ENCODE results near the gene SLC22A17.

Gene SLC22A17

DNA sequence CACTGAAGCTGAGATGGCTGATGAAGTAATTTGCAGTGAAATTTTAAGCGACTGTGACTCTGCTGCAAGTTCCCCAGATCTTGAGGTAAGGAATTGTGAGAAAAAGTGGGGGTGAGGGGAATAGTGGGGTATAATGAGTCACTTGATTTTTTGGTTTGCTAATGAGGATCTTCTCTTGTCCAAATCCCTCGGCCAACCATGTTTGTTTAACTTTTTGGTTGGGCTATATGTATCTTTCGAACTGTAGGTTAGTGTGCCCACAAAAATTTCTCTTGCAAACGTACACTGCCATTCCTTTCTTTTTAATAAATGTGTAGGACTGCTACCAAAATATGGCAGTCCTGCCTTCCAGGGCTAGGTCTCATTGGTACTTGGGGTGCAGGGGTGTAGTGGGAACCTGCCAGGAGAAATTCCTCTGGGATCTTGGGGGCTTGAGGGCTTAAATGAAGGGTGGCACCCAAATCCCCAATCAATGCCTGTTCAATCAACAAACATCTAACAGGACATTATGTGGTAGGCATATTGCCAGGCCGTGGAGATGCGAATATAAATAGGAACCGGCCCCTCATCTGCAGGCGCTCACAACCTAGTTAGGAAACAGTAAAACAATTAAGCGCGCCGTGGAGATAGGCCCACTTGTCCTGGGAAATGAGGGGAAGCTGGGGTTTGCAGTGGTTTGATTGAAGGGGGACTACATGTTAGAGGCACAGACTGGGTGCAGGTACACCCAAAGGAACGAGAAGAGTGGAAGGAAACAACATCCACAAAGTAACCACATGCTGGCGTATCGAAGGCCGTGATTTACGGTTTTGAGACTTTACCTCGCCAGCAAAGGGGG lies 32.7 kb downstream of the SLC22A17 start:
- peak overlapping the region; percentile 66 for H3K4me3 ChIP-seq (ENCODE audit: low read depth, low read length)
- H3K9me3 ChIP-seq (ENCODE audit: control insufficient read depth, insufficient read depth, low read depth, low read length) = no peaks in the 10 kb centered on the region
- H3K9ac ChIP-seq (ENCODE audit: low read length) = peak overlapping the region; percentile 66
- H3K36me3 ChIP-seq (ENCODE audit: control insufficient read depth, insufficient read depth, low read length) = peaks cover 31% of the 10 kb centered on the region
- peaks cover 13% of the 10 kb centered on the region; the same call in 1 of the 2 replicates for H3K4me1 ChIP-seq (ENCODE audit: control insufficient read depth, insufficient read depth, low read length)
- H3K27ac ChIP-seq (ENCODE audit: low read depth, low read length) = peak overlapping the region; percentile 56; the same call in 1 of the 2 replicates
- no peaks in the 10 kb centered on the region for H3K27me3 ChIP-seq (ENCODE audit: control insufficient read depth, insufficient read depth, low read length)

GRCh38 chr14:23316300-23316699 lies 36.4 kb downstream of the SLC22A17 start:
- H3K9me3 ChIP-seq (ENCODE audit: control insufficient read depth, insufficient read depth, low read depth, low read length) = no peaks in the 10 kb centered on the region
- no peak overlapping the region for H3K9ac ChIP-seq (ENCODE audit: low read length)
- H3K4me3 ChIP-seq (ENCODE audit: low read depth, low read length) = no peak overlapping the region
- no peaks in the 10 kb centered on the region; the same call in 1 of the 2 replicates for H3K36me3 ChIP-seq (ENCODE audit: control insufficient read depth, insufficient read depth, low read length)
- no peak overlapping the region for H3K27ac ChIP-seq (ENCODE audit: low read depth, low read length)
- H3K27me3 ChIP-seq (ENCODE audit: control insufficient read depth, insufficient read depth, low read length) = no peaks in the 10 kb centered on the region
- peaks cover 9% of the 10 kb centered on the region; the same call in 1 of the 2 replicates for H3K4me1 ChIP-seq (ENCODE audit: control insufficient read depth, insufficient read depth, low read length)

- H3K27ac ChIP-seq (ENCODE audit: low read depth, low read length) = no peak overlapping the region
- H3K27me3 ChIP-seq (ENCODE audit: control insufficient read depth, insufficient read depth, low read length) = no peaks in the 10 kb centered on the region
- H3K36me3 ChIP-seq (ENCODE audit: control insufficient read depth, insufficient read depth, low read length) = peaks cover 33% of the 10 kb centered on the region
- no peak overlapping the region for H3K9ac ChIP-seq (ENCODE audit: low read length)
- peaks cover 11% of the 10 kb centered on the region; the same call in 1 of the 2 replicates for H3K4me1 ChIP-seq (ENCODE audit: control insufficient read depth, insufficient read depth, low read length)
- H3K4me3 ChIP-seq (ENCODE audit: low read depth, low read length) = no peak overlapping the region
- H3K9me3 ChIP-seq (ENCODE audit: control insufficient read depth, insufficient read depth, low read depth, low read length) = no peaks in the 10 kb centered on the region
Measured at GRCh38 chr14:23310546-23310945, 42.1 kb downstream of the SLC22A17 start.

DNA sequence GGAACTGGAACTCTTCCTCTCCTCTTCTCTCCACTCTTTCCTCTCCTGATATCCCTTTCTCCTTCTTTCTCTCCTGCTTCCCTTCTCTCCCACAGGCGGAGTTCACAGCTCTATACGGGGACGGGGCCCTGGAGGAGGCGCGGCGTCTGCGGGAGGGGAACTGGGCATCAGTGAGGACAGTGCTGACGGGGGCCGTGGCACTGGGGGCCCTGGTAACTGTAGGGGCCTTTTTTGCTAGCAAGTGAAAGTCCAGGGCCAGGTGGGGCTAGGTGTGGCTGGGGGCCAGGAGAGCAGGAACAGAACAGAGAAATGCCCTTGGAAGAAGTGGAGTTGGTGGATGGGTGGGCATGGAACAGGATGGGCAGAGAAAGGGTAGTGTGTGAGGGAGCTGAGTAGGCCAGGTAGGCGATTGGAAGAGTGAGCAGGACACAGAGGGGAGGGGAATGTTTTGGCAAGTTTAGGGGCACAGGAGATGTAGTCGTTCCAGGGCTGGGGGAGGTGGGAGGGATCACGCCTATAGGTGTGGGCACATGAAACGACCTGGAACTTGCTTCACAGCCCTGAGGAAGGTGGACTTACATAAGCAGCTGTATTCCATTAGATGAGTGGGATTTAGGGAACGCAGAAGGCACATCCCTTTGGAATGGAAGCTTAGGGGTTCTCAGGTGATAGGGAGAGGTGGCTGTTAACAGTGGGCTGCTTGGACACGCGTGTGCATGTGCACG lies 43.8 kb downstream of the SLC22A17 start:
- peaks cover 33% of the 10 kb centered on the region for H3K36me3 ChIP-seq (ENCODE audit: control insufficient read depth, insufficient read depth, low read length)
- H3K4me1 ChIP-seq (ENCODE audit: control insufficient read depth, insufficient read depth, low read length) = peaks cover 11% of the 10 kb centered on the region; the same call in 1 of the 2 replicates
- no peak overlapping the region for H3K4me3 ChIP-seq (ENCODE audit: low read depth, low read length)
- H3K27me3 ChIP-seq (ENCODE audit: control insufficient read depth, insufficient read depth, low read length) = peaks cover 5% of the 10 kb centered on the region
- no peak overlapping the region for H3K27ac ChIP-seq (ENCODE audit: low read depth, low read length)
- no peaks in the 10 kb centered on the region for H3K9me3 ChIP-seq (ENCODE audit: control insufficient read depth, insufficient read depth, low read depth, low read length)
- no peak overlapping the region for H3K9ac ChIP-seq (ENCODE audit: low read length)

DNA sequence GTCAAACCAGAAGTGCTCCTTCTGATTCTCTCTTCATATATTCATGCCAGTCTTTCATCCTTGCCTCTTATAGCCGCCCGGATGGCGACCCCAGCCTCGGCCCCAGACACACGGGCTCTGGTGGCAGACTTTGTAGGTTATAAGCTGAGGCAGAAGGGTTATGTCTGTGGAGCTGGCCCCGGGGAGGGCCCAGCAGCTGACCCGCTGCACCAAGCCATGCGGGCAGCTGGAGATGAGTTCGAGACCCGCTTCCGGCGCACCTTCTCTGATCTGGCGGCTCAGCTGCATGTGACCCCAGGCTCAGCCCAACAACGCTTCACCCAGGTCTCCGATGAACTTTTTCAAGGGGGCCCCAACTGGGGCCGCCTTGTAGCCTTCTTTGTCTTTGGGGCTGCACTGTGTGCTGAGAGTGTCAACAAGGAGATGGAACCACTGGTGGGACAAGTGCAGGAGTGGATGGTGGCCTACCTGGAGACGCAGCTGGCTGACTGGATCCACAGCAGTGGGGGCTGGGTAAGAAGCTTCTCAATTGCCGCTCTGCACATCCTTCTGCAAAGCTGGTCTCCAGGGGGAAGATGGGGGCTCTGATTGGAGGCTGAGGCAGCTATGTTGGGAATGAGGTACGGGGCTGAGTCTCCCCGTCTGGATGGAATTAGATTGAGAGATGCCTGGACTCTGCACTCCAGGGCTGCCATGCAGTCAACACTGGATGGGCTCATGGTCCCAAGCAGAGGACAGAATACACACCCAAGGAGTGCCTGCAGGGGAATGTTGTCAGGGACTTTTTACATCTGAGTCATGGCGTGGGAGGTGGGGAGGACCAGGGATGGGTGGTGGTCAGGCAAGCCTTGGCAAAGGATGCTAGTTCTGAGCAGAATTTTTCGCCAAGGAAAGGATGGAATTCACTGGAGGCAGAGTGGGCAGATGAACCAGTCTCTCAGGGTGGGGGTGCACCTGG lies 44.7 kb downstream of the SLC22A17 start:
- Histone ChIP-seq H3K4me3 (ENCODE audit: low read depth, low read length) (peak overlapping the region; percentile 90), H3K27me3 (ENCODE audit: control insufficient read depth, insufficient read depth, low read length) (peaks cover 14% of the 10 kb centered on the region), H3K9ac (ENCODE audit: low read length) (peak overlapping the region; percentile 44), H3K27ac (ENCODE audit: low read depth, low read length) (no peak overlapping the region), H3K9me3 (ENCODE audit: control insufficient read depth, insufficient read depth, low read depth, low read length) (no peaks in the 10 kb centered on the region), H3K4me1 (ENCODE audit: control insufficient read depth, insufficient read depth, low read length) (peaks cover 11% of the 10 kb centered on the region; the same call in 1 of the 2 replicates), H3K36me3 (ENCODE audit: control insufficient read depth, insufficient read depth, low read length) (peaks cover 33% of the 10 kb centered on the region)

DNA sequence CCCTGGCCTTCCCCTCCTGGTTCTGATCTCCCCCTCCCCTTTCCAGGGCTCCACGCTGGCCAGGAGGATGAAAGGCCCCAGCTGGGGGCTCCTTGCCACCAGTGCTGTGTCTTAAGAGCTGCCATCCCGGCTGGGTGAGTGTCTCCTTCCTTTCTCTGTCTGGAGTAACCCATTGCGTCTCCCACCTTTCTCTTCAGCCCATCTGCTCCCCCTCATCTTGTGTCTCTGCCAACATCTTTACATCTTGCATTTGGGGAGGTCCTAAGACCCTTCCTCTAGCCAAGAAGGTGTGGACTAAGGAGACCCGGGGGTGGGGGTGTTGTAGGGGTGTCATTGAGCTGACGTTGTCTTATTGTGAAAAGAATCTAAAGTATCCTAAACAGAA lies 45.5 kb downstream of the SLC22A17 start:
- Histone ChIP-seq H3K4me1 (ENCODE audit: control insufficient read depth, insufficient read depth, low read length) (peaks cover 15% of the 10 kb centered on the region; the same call in 1 of the 2 replicates), H3K36me3 (ENCODE audit: control insufficient read depth, insufficient read depth, low read length) (peaks cover 33% of the 10 kb centered on the region), H3K27me3 (ENCODE audit: control insufficient read depth, insufficient read depth, low read length) (peaks cover 16% of the 10 kb centered on the region), H3K9me3 (ENCODE audit: control insufficient read depth, insufficient read depth, low read depth, low read length) (no peaks in the 10 kb centered on the region), H3K27ac (ENCODE audit: low read depth, low read length) (peak overlapping the region; percentile 68; the same call in 1 of the 2 replicates), H3K4me3 (ENCODE audit: low read depth, low read length) (peak overlapping the region; percentile 90), H3K9ac (ENCODE audit: low read length) (peak overlapping the region; percentile 88)

- H3K27me3 ChIP-seq (ENCODE audit: control insufficient read depth, insufficient read depth, low read length) = peaks cover 16% of the 10 kb centered on the region
- H3K27ac ChIP-seq (ENCODE audit: low read depth, low read length) = peak within 1 kb of the TSS; percentile 68; the same call in 1 of the 2 replicates
- peaks cover 33% of the 10 kb centered on the region for H3K36me3 ChIP-seq (ENCODE audit: control insufficient read depth, insufficient read depth, low read length)
- peak within 1 kb of the TSS; percentile 88 for H3K9ac ChIP-seq (ENCODE audit: low read length)
- peaks cover 15% of the 10 kb centered on the region; the same call in 1 of the 2 replicates for H3K4me1 ChIP-seq (ENCODE audit: control insufficient read depth, insufficient read depth, low read length)
- H3K9me3 ChIP-seq (ENCODE audit: control insufficient read depth, insufficient read depth, low read depth, low read length) = no peaks in the 10 kb centered on the region
- H3K4me3 ChIP-seq (ENCODE audit: low read depth, low read length) = peak within 1 kb of the TSS; percentile 90
Measured at GRCh38 chr14:23306412-23307145, 46.1 kb downstream of the SLC22A17 start, which contains the start of gene BCL2L2. TSS of gene BCL2L2 (plus strand) at chr14:23306833. CDS start at chr14:23307768, 935 bp downstream.

DNA sequence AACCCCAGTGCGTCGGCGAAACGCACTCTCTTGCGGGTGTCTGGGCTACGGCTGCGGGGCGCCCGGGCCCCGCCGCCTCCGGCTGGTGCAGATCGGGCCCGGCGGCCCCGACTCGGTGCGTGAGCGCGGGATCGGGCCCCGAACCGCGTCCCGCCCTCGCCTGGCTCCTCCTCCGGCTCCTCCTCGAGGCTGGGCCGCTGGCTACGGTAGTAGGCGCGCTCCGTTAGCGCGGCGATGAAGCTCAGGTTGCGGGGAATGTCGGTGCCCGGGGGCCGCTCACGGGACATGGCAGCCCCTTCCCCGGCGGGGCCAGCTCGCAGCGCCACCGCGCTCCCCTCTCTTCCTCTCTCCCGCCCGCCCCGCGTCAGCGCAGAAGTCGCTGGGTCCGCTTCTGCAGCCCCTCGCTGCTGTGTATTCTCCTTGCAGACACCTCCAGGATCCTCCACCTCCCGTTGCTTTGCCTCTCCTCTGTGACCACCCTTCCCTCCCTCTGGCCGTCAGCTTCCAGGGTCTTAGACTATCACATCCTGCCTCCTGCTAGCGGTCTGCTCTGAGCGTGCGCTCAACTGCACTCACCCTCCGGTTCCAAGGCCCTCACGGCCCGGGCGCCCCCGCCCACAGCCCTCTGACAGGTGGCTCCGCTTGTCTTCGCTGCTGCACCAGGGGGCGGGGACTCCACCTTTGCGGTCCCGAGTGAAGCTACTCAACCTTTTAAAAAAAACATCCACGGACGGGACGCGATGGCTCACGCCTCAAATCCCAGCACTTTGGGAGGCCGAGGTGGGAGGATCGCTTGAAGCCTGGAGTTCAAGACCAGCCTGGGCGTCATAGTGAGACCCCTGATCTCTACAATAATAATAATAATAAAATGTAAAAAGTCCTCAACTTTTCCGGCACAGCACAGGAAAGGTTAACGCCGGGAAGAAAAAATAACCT lies 50.1 kb downstream of the SLC22A17 start, which contains the start of gene PPP1R3E:
TSS of gene PPP1R3E (minus strand) at position 570 of the 936 bp plus-strand sequence. CDS start at position 287, 283 bp downstream.
- Histone ChIP-seq H3K4me1 (ENCODE audit: control insufficient read depth, insufficient read depth, low read length) (peaks cover 22% of the 10 kb centered on the region; the same call in 1 of the 2 replicates), H3K27me3 (ENCODE audit: control insufficient read depth, insufficient read depth, low read length) (peaks cover 48% of the 10 kb centered on the region), H3K9me3 (ENCODE audit: control insufficient read depth, insufficient read depth, low read depth, low read length) (no peaks in the 10 kb centered on the region), H3K36me3 (ENCODE audit: control insufficient read depth, insufficient read depth, low read length) (no peaks in the 10 kb centered on the region; the same call in 1 of the 2 replicates), H3K4me3 (ENCODE audit: low read depth, low read length) (peak within 1 kb of the TSS; percentile 95), H3K9ac (ENCODE audit: low read length) (peak within 1 kb of the TSS; percentile 73), H3K27ac (ENCODE audit: low read depth, low read length) (no peak within 1 kb of the TSS; the same call in 1 of the 2 replicates)

- H3K9ac ChIP-seq (ENCODE audit: low read length) = peak overlapping the region; percentile 73
- H3K4me1 ChIP-seq (ENCODE audit: control insufficient read depth, insufficient read depth, low read length) = peaks cover 19% of the 10 kb centered on the region; the same call in 1 of the 2 replicates
- peak overlapping the region; percentile 95 for H3K4me3 ChIP-seq (ENCODE audit: low read depth, low read length)
- H3K27ac ChIP-seq (ENCODE audit: low read depth, low read length) = no peak overlapping the region; the same call in 1 of the 2 replicates
- H3K36me3 ChIP-seq (ENCODE audit: control insufficient read depth, insufficient read depth, low read length) = no peaks in the 10 kb centered on the region; the same call in 1 of the 2 replicates
- H3K9me3 ChIP-seq (ENCODE audit: control insufficient read depth, insufficient read depth, low read depth, low read length) = no peaks in the 10 kb centered on the region
- H3K27me3 ChIP-seq (ENCODE audit: control insufficient read depth, insufficient read depth, low read length) = peaks cover 55% of the 10 kb centered on the region
Measured at GRCh38 chr14:23301969-23302289, 50.8 kb downstream of the SLC22A17 start.
